Fibroblast of gingiva (primary cell): ENCODE results near the gene CHAMP1.
"Not testable (repeated sequence)": the region's sequence is repeated elsewhere in the genome, so short reads cannot be mapped to it uniquely, and the experiment has no call there.

Experiments
- DNase-seq: peaks from one replicate; pipeline ENCODE4 v3.0.0-alpha.2; 2011; ENCODE audit warnings: low read depth

The CHAMP1 gene

DNA sequence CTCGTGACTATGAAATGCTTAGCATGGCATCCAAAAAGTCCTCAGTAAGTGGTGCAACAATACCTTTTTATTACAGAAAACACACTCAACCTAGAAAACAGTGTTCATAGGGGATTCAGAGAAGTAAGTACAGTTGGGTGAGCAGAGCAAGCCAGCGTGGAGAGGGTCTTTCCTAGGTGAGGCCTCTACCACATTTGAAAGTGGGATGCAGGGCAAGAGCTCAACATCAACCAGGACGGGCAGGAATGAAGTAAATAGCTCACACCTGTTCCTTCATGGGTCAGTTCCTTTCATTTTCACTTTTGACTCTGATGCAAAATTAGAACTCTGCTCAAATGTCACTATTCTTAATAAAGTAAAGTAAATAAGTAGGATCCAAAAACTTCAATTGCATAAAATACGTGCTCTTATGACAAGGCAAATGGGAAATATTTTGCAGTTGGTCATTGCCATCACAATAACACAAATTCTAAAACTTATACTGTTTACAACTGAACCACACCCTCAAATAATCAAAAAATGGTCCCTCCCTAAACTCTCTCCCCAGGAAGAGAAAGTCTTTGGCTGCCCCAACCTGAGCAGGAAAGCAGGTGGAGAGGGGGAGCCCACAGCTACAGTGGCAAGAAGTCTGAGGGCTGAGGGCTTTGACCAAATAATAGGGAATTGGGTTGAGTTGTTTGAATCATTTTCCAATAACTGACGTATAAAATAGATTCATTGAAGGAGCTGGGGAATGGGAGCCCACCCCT, 20.2 kb downstream of the CHAMP1 start:
- DNase-seq = no peak

DNA sequence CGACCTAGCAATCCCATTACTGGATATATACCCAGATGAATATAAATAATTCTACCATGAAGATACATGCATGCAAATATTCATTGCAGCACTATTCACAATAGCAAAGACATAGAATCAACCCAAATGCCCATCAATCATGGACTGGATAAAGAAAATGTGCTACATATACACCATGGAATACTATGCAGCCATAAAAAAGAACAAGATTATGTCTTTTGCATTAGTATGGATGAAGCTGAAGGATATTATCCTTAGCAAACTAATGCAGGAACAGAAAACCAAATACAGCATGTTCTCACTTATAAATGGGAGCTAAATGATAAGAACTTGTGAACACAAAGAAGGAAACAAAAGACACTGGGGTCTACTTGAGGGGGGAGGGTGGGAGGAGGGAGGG, 22.2 kb downstream of the CHAMP1 start:
- not testable (repeated sequence) for DNase-seq

DNA sequence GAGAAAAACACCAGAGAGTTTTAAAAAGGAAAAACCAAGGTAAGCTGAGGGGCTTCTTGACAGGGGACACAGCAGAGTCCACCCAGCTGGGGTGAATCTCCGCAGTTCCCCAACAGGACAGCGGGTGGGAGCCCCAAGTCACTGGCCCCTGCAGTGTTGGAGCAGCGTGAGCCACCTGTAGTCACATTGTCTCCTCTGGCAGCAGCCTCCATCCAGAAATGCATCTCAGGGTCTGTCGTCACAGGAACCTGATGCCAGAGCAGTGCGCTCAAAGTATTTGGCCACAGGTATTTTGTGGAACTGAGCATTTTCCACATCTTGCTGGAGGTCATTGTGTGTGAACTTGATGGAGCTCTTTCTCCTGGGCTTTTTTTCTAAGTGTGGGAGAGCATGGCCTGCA, 24.7 kb downstream of the CHAMP1 start:
- DNase-seq = no peak

DNA sequence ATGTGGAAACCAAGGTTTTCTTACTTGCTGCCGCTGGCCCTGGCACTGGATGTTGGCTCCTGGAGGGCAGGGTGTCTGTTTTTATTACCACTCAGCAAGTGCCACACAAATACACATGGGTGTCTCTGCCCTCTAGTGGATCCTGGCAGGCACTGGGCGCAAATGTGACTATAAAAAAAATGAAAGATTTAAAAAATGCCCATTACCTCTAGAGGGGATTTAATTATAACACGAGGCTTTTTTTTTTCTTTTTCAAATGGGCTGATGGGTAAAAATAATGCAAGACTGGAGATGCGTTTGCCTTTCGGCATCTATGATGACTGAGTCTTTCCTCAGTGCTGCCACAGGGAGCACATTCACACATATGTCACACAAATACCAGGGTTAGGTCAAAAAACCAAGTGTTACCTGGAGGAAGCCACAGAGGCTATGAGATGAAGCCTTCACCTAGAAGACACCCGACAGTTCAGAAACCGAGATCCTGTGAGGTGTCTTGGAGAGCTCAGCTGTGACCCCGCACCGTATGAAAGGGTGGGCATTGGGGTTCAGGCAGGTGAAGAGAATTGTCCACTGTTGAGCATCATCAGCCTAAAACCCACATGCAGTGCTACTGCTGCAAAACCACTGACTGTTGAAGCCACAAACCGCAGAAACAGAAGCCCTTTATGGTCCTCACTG, 25.7 kb downstream of the CHAMP1 start:
- DNase-seq = peak; percentile 75

DNA sequence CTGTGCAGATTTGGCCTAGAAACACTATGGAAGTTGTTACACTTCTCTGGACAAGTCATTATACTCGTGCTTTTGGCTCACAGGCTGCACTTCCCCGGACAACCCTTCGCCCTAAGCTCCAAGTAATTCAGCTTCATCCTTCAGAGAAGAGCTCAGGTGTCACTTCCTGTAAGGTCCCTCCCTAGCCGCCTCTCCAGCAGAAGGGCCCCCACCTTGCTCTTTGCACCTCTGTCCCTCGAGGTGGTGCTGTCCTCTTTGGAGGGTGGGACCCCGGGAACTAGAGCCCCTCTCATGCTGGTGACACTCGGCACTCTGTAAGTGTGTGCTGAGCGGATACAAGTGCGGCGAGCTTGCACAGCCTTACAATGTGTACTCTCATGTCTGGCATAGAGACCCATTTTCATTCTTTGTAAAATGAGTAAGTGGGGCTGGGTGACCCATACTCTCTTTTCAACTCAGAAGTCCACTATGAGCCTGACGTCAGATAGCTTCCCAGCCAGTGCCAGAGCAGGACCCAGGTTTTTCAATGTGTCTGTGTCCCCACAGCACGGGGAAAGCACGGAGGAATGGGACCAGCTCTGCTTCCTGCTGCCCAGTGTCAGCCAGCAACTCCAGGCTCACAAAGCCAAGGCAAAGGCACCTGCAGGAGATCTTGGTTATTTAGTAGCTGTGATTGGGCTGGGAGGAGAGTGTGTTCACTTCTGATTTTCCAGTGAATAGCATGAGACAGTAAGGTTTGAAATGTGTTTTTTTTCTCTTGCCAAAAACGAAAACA, 26.9 kb downstream of the CHAMP1 start:
- no peak for DNase-seq

DNA sequence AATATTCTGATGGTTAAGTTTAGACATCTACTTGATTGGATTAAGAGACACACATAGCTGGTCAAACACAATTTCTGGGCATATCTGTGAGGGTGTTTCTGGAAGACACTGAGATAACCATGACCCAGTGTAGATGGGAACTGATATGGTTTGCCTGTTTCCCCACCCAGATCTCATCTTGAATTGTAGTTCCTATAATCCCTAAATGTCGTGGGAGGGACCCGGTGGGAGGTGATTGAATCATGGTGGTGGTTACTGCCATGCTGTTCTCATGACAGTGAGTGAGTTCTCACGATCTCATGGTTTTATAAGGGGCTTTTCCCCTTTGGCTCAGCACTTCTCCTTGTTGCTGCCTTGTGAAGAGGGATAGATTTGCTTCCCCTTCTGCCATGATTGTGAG, 33.0 kb downstream of the CHAMP1 start:
- not testable (repeated sequence) for DNase-seq

DNA sequence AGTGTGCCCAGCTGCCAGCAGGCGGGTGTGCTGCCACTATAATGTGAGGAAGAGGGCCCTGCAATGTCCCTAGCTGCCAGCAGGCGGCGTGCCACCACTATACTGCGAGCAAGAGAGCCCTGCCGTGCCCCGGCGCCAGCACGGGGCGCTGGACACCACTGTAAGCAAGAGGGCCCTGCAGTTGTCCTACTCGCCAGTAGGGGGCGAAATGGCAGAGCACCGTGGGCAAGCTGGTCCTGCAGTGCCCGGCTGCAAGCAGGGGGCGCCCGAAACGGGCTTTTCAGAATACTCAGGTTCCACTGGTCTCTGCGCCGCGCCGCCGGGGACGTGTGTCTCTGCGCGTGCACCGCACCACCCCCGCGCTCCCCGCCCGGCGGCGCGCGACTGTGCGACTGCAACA, 38.5 kb downstream of the CHAMP1 start:
- not testable (repeated sequence) for DNase-seq

DNA sequence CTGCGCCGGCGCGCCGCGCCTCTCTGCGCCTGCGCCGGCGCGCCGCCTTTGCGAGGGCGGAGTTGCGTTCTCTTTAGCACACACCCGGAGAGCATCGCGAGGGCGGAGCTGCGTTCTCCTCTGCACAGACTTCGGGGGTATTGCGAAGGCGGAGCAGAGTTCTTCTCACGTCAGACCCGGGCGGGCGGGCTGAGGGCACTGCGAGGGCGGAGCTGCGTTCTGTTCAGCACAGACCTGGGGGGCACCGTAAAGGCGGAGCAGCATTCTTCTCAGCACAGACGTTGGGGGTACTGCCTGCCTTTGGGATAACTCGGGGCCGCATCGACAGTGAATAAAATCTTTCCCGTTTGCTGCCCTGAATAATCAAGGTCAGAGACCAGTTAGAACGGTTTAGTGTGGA, 39.1 kb downstream of the CHAMP1 start:
- not testable (repeated sequence) for DNase-seq
